HepG2 (cell line): Measurements from ENCODE around the gene SYNGR2. TPM values are rescaled to one million over a fixed set of nuclear protein-coding genes. Genes with fewer than 3 reads are reported as not detected.

ENCODE experiments used
- PAF1 ChIP-seq: IDR thresholded peaks from 2 replicates; pipeline ENCODE4 v1.6.1; 2016; ENCODE audit warnings: missing genetic modification reagents, missing compliant biosample characterization
- SAFB2 ChIP-seq: sonication (generic); formaldehyde crosslinking; IDR thresholded peaks from 2 replicates; pipeline ENCODE4 v1.5.1; 2020; ENCODE audit warnings: missing genetic modification reagents, low read depth, mild to moderate bottlenecking, borderline replicate concordance
- ZKSCAN8 ChIP-seq: IDR thresholded peaks from 2 replicates; pipeline ENCODE4 v1.6.1; 2016; ENCODE audit warnings: borderline replicate concordance, missing genetic modification reagents, missing compliant biosample characterization
- ZMYM2 ChIP-seq: sonication (generic); formaldehyde crosslinking; IDR thresholded peaks from 2 replicates; pipeline ENCODE4 v1.8.0; 2022; ENCODE audit warnings: mild to moderate bottlenecking, missing genetic modification reagents
- ZMYM4 ChIP-seq: sonication (generic); formaldehyde crosslinking; IDR thresholded peaks from 2 replicates; pipeline ENCODE4 v1.8.1; 2023; ENCODE audit warnings: mild to moderate bottlenecking, missing genetic modification reagents
- ZNF124 ChIP-seq: sonication (generic); formaldehyde crosslinking; IDR thresholded peaks from 2 replicates; pipeline ENCODE4 v1.4.0; 2020; ENCODE audit warnings: missing genetic modification reagents
- ZNF343 ChIP-seq: sonication (generic); formaldehyde crosslinking; IDR thresholded peaks from 2 replicates; pipeline ENCODE4 v1.4.0; 2020; ENCODE audit warnings: mild to moderate bottlenecking, missing genetic modification reagents
- ZNF772 ChIP-seq: sonication (generic); formaldehyde crosslinking; IDR thresholded peaks from 2 replicates; pipeline ENCODE4 v1.5.0; 2020; ENCODE audit warnings: mild to moderate bottlenecking, missing genetic modification reagents
- polyA plus RNA-seq, 8 experiments: library from polyadenylated mRNA; depleted of rRNA in 3 of 8; stranded (reverse) in 7 of 8; unstranded in 1 of 8; fragments of >200 nt; fragmentation: Illumina TruSeq in 4 of 8; extraction: Trizol in 4 of 8; gene quantifications; 2 replicates each; pipeline versions ENCODE4 v1.2.1 to v1.2.3, GENCODE V29; 2011 to 2016; ENCODE audit warnings: low read depth in 4 of 8, missing spikeins in 1 of 8, mixed read lengths in 1 of 8; ENCODE audit not compliant: insufficient read depth in 1 of 8
- total RNA-seq, 5 experiments: library from RNA; depleted of rRNA; stranded (reverse); fragments of >200 nt; fragmentation: Illumina TruSeq; extraction: Trizol; gene quantifications; 2 replicates each; pipeline ENCODE4 v1.2.3, GENCODE V29; 2016; ENCODE audit warnings: low read depth in 1 of 5
- TF ChIP-seq, protein P1 (sequence below): sonication (generic); formaldehyde crosslinking; IDR thresholded peaks from 2 replicates; pipeline ENCODE4 v1.5.0; 2020; ENCODE audit warnings: missing genetic modification reagents
- TF ChIP-seq, protein P2 (sequence below), 2 experiments: sonication (generic) in 1 of 2; formaldehyde crosslinking in 1 of 2; IDR thresholded peaks; 2 replicates each; pipeline versions ENCODE4 v1.6.1 to v1.9.0; 2014 to 2022; ENCODE audit warnings: antibody characterized with exemption in 1 of 2, borderline replicate concordance in 1 of 2, inconsistent platforms in 1 of 2, low read depth in 1 of 2, missing genetic modification reagents in 1 of 2
- TF ChIP-seq, protein P3 (sequence below): sonication (generic); formaldehyde crosslinking; IDR thresholded peaks from 2 replicates; pipeline ENCODE4 v1.4.0; 2020; ENCODE audit warnings: missing genetic modification reagents, mild to moderate bottlenecking, borderline replicate concordance

SYNGR2 gene
- total and polyA plus RNA-seq, 2 of the 13 experiments (the other 11 are each of a cell fraction or from before 2014, with no cell fraction given) = 46.7 to 170 TPM

DNA sequence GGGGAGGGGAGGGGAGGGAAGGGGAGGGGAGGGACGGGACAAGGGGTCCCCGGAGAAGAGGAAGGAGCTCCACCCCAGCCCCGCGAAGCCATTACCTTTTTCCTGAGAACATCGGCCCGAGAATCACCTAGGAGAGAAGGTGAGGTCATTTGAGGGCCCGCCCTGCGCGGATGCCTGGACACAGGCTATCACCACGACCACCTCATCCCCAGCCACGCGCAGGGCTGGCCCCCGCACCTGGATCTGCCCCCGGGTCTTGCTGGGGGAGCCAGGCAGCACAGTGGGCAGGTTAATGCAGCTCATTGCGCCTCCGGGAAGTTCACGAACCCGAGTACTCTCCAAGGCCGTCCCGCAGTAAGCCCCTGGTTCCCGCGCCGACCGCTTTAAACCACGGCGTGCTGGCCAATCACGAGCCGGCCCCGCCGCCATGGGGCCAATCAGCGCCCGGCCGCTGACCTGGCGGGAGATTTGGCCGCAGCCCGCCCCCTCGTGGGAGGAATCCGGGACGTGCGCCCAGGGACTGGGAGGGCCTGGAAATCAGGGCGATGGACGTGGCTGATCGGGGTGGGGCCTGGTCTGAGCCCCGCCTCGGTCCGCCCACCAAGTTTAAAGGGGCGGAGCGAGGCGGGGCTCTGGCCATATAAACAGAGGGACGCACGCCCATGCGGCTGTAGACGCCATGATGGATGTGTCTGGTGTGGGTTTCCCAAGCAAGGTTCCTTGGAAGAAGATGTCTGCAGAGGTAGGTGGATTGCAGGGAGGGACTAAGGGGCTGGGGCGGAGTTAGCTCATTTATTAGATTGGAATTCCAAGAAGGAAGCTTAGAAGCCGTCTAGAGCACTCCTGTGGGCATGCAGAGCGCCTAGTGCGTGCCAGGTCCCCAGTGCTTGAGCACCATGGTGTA is 18.6 kb downstream of the SYNGR2 start, which contains the start of the genes AFMID and TK1 (continued):
- TF ChIP-seq ZNF124 (CRISPR knock-in tag) = peak; percentile 38; the same call in 1 of the 2 replicates
- TF ChIP-seq, protein P1, sequence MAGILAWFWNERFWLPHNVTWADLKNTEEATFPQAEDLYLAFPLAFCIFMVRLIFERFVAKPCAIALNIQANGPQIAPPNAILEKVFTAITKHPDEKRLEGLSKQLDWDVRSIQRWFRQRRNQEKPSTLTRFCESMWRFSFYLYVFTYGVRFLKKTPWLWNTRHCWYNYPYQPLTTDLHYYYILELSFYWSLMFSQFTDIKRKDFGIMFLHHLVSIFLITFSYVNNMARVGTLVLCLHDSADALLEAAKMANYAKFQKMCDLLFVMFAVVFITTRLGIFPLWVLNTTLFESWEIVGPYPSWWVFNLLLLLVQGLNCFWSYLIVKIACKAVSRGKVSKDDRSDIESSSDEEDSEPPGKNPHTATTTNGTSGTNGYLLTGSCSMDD = no peak
- TF ChIP-seq ZNF343 = peak; percentile 56
- TF ChIP-seq, protein P2, sequence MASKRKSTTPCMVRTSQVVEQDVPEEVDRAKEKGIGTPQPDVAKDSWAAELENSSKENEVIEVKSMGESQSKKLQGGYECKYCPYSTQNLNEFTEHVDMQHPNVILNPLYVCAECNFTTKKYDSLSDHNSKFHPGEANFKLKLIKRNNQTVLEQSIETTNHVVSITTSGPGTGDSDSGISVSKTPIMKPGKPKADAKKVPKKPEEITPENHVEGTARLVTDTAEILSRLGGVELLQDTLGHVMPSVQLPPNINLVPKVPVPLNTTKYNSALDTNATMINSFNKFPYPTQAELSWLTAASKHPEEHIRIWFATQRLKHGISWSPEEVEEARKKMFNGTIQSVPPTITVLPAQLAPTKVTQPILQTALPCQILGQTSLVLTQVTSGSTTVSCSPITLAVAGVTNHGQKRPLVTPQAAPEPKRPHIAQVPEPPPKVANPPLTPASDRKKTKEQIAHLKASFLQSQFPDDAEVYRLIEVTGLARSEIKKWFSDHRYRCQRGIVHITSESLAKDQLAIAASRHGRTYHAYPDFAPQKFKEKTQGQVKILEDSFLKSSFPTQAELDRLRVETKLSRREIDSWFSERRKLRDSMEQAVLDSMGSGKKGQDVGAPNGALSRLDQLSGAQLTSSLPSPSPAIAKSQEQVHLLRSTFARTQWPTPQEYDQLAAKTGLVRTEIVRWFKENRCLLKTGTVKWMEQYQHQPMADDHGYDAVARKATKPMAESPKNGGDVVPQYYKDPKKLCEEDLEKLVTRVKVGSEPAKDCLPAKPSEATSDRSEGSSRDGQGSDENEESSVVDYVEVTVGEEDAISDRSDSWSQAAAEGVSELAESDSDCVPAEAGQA (IDR thresholded peaks at IDR 0.05; ENCODE audit: low read depth) = no peak; the same call in none of the 2 replicates
- TF ChIP-seq, protein P2 (CRISPR knock-in tag; IDR thresholded peaks at IDR 0.05; ENCODE audit: borderline replicate concordance) = peak; percentile 80; the same call in 1 of the 2 replicates
- TF ChIP-seq ZMYM2 = no peak
- TF ChIP-seq ZMYM4 (CRISPR knock-in tag) = peak; percentile 84
- peak; percentile 93 for TF ChIP-seq ZNF772 (CRISPR knock-in tag)
- peak; percentile 41; the same call in 1 of the 2 replicates for TF ChIP-seq ZKSCAN8 (CRISPR knock-in tag)
- TF ChIP-seq PAF1 (CRISPR knock-in tag) = no peak
- TF ChIP-seq, protein P3, sequence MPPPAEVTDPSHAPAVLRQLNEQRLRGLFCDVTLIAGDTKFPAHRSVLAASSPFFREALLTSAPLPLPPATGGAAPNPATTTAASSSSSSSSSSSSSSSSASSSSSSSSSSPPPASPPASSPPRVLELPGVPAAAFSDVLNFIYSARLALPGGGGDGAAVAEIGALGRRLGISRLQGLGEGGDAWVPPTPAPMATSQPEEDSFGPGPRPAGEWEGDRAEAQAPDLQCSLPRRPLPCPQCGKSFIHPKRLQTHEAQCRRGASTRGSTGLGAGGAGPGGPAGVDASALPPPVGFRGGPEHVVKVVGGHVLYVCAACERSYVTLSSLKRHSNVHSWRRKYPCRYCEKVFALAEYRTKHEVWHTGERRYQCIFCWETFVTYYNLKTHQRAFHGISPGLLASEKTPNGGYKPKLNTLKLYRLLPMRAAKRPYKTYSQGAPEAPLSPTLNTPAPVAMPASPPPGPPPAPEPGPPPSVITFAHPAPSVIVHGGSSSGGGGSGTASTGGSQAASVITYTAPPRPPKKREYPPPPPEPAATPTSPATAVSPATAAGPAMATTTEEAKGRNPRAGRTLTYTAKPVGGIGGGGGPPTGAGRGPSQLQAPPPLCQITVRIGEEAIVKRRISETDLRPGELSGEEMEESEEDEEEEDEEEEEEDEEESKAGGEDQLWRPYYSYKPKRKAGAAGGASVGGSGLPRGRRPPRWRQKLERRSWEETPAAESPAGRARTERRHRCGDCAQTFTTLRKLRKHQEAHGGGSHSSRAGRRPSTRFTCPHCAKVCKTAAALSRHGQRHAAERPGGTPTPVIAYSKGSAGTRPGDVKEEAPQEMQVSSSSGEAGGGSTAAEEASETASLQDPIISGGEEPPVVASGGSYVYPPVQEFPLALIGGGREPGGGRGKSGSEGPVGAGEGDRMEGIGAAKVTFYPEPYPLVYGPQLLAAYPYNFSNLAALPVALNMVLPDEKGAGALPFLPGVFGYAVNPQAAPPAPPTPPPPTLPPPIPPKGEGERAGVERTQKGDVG (CRISPR knock-in tag) = no peak
- TF ChIP-seq SAFB2 = no peak
